ENCODE measurements around the gene PLEKHA1.

The PLEKHA1 gene

DNA sequence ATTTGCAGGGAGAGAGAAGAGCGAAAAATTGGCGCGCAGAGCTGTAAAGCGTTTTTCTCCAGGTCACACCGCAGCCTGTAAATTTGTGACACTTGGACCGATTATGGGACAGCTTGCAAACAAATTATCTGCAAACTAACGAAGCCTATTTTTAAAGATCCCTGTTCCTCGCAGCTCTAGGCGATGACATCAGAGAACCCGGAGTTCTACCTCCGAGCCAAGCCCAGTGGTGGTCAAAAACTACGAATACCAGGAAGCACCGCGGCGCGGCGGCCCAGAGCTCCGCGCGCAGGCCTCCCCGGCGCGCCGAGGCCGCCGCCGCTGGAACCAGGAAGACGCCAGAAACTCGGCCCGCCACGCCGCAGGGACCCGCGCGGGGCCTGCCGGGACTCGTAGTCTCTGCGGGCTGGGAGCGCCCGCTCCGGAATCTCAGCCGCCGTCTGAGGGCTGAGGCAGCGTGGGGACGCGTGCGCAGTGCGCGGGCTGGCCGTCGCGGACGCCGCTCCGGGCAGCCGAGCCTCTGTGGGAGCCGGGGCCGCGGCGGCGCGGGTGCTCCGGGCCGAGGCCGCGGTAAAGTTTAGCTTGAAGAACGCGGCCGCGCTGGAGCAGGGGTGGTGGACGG is at the start of gene PLEKHA1:
Gene PLEKHA1, plus strand, starts transcription at position 472 of the 622 bp plus-strand sequence. CDS start 18,493 bp downstream, outside the sequence.
- DNase-seq: peak; percentile 97

DNA sequence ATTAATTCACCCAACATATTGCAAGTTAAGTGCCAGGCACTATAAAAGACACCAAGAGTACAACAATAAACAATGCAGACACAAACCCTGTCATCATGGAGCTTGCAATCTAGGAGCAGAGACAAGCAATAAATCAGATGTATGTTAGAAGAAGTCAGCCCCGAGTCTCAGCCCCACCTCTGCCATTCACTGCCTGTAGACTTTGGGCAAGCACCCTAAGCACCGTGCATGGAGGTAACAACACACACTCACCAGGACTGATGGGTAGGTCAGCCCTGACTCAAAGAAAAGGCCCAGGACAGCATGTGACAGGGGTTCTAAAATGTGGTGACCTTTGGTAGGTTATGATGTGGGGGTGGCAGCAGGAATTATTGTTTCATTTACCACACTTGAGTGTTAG is 49.3 kb upstream of the PLEKHA1 start:
- DNase-seq: no peak

DNA sequence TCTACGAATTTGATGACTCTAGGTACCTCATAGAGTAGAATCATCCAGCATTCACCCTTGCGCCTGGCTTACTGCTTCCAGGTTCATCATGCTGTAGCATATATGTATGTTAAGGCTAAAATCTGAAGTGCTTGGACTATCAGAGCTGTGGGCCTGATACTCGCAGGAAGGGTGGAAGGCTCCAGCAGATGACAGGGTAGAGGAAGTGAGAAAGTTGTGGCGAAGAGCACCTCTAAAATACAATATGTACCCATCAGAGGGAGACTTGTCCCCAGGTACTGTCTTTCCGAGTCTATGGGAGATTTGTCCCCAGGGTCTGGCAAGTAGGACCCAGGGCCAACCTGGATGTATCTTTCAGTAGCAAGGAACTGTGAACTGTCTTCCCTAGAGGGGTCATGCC is 48.1 kb upstream of the PLEKHA1 start:
- DNase-seq: no peak

DNA sequence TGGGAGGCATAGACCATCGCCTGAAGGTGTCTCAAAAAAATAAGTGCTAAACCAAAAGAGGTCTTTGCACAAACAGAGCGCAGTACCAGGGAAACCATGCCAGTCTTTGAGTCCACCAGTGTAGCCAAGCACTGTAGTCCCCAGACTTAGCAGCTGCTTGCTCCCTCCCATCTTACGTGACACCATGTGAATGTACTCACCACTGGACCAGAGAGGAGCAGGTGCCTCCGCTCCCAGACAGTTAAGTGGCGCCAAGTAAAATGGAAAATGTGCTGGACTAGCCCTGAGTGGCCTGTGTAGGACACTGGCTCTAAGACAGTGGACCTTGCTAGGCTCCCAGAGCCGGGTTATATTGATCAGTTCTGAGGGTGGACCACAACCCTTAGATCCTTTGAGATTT is 47.7 kb upstream of the PLEKHA1 start:
- no peak for DNase-seq

DNA sequence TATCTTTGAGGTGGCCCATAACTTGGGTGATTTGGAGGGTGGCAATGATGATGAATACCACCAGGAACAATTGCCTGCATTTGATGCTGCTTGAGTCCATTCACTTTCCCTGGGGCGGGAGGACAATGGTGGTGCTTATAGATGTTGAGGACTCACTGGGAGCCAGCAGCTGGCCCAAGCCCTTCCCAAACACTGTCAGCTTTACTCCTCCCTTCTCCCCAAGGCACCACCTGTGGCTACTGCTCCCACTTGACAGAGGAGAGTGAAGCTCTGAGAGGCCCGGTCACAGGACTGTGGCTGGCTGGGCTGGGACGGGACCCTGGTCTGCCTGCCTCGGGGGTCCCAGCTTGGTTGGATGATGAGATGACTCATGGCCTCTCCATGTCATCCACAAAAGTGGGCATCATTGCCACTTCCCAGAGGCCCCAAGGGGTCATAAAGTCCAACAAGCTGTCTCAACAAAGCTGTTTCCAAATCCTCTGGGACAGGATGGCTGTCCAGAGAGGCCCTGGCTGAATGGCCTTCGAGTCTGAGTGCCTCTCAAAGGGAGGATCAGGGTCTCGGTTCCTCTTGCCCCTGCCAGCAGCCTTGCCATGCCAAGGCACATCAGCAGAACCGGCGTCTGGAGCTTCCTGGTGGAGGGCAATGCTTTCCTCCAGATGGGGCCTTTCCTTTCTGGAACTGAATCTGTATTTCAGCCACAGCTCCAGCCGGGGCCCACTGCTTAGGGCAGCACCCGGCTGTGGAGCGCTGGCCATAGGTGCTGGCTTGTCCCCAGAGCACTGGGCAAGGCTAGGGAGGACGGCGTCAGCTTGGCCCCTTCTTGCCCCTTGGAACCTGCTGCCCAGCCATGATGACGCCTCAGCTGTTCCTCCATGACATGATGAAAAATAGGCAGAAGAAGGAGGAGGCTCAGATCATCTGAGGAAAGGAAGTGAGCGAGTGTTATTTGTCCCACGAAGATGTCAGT is 47.0 kb upstream of the PLEKHA1 start:
- no peak for DNase-seq

DNA sequence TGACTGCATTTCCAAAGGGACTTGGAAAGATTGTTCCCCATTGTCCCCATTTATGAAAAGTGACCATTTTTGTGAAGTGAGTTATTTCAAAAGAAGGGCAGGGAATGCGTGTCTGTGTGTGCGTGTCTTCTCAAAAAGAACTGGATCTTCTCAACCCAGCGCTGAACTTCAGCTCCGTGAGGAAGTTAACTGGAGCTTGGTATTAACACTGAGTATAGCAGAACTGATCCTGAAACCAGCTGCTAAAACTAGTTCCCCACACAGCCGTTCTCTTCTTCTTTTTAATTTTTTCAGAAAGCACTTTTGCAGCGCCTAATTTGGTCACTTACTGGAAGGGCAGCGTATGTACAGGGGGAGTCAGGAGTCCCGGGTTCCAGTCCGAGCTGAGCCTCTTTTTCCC is 45.8 kb upstream of the PLEKHA1 start:
- DNase-seq: no peak

DNA sequence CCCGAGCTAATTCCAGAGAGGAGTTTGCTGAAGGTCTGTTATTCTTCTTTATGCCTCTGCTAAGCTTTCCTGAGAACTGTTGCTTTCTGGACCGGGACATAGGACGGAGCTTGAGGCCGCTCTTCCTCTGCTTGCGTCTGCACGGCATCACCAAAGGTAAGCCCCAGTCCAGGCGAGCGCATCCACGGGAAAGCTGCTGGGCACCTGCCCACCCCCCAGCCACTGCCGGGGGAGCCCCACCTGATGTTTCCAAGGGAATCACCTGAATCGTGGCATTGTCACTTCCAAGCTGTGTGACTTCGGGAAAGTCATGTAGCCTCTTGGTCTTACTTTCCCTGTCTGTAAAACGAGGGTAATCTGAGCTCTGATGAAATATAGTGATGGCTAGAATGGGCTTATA is 45.1 kb upstream of the PLEKHA1 start:
- no peak for DNase-seq

DNA sequence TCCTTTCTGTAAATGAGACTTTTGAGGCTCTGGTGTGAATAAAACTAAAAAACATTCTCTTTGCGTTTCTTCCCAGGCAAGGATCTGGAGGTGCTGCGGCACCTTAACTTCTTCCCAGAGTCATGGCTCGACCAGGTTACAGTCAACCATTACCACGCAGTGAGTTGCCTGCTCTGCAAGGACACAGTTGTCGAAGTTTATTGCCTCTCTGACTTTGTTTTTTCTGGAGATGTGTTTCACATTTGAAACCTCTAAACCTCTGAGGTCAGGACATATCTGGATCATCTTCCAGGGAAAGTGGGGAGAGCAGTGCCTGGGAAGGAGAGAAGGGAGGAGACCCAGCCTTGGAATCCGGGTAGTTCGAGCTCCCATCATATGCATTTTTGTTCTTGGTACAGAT is 43.4 kb upstream of the PLEKHA1 start:
- DNase-seq: no peak

DNA sequence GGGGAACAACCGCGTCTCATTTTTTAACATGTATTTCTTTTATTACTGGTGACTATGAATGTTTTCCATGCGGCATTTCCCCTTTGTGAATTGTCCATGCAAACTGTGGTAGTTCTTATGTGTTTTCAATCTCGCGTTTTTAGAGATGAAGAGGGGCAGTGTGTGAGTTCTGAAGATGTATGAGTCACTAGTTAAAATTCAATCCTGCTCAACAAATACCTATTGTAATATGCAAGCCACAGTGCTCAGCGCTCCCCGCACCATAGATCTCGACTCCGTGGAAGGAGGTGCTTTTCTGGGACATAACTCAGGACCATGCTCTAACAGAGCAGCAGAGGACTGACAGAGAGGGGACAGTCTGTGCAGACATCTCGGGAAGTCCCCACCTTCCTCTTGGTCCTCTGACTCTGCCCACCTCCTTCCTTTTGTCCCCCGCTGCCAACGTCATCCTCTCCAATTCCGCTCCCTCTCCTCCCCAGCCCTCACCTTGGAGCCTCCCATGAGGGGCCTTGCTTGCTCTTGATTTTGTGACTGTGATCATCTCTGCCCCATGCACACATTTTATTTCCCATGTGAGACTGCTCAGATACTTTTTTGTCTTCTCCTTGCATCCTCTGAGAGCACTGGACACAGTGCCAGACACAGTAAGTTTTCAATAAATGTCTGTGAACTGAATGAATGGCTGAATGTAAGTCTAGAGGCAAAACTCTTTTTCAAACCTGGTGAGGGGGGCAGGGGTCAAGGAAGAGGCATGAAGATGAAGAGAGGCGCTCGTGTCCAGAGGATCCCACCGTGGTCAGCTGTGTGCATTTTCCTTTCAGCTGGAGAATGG is 42.7 kb upstream of the PLEKHA1 start:
- DNase-seq: no peak

DNA sequence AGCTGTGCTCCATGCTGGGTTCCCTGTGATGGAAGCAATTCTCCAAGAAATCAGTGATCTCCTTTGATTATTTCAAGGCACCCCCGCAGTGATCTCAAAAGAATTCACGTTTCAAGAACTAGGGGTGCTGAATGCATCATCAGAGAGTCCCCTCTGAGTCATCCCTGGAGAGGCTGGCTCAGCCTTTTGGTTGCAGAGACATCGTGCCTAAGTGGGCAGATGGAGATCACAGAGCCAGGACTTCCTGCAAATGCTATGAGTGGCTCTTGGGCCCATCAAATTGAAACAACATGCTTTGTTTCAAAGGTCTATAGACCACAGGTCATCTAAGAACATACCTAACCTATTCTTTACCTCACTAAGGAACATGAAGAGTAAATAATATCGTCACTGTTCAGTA is 41.5 kb upstream of the PLEKHA1 start:
- DNase-seq: no peak

DNA sequence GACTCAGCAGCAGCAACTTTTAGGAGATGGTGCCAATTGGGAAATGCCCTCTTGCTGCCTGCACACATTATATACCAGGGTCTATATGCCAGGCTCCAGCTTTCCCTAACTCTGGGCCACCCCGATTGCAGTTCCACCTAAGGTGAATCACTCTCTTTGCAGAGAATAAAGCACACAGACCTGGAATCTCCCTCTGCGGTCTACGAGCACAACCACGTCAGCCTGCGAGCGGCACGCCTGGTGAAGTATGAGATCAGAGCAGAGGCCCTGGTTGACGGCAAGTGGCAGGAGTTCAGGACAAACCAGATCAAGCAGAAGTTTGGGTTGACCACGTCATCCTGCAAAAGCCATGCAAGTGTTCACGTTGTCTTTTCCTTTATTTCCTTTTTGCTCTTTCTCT is 38.2 kb upstream of the PLEKHA1 start:
- no peak for DNase-seq

DNA sequence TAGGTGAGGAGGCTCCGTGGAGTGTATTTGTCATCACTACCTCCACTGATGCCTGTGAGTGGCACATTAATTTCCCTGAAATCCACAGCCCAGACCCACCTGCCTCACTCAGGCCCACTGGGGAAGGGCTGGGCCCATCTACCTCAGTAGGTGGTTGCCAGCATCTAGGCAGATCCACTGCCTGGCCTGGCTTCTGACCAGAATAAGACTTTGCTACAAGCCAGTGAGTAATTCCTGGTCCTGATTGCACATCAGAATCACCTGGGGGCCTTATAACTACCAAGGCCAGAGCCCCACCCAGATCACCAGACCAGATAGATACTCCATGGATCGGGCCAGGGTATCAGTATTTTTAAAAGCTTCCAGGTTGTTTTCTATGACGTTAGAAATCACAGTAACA is 37.5 kb upstream of the PLEKHA1 start:
- no peak for DNase-seq

DNA sequence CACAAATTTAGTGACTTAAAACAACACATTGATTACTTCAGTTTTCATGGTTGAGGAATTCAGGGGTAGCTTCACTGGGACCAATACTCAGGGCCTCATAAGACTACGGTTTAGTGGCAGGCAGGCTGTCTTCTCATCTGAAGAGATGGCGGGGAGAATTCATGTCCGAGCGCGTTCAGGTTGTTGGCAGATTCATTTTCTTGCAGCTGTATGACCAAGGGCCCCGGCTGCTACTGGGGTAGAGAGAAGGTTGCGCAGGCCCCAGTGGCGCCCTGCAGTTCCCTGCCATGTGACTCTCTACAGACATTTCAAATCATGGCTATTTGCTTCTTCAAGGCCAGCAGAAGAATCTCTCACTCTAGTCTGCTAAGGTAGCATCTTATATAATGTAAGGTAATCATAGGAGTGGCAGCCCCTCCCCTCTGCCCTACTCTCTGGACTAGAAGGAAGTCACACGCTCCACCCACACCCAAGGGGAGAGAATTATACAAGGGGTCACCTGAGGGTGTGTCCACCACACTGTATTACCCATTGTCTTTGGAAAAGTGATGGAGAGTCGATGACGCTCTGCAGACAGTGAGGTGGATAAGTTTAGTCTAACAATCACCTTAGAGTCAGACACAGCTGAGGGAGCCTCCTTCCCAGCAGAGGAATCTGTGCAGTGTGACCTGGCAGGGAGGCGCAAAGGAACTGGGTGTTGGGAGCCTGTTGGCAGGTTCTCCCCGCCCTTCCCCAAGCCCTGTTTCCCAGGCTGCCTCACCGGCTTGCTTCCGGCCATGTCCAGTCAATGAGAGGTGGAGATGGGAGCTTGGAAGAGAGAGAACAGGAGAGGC is 35.7 kb upstream of the PLEKHA1 start:
- no peak for DNase-seq

DNA sequence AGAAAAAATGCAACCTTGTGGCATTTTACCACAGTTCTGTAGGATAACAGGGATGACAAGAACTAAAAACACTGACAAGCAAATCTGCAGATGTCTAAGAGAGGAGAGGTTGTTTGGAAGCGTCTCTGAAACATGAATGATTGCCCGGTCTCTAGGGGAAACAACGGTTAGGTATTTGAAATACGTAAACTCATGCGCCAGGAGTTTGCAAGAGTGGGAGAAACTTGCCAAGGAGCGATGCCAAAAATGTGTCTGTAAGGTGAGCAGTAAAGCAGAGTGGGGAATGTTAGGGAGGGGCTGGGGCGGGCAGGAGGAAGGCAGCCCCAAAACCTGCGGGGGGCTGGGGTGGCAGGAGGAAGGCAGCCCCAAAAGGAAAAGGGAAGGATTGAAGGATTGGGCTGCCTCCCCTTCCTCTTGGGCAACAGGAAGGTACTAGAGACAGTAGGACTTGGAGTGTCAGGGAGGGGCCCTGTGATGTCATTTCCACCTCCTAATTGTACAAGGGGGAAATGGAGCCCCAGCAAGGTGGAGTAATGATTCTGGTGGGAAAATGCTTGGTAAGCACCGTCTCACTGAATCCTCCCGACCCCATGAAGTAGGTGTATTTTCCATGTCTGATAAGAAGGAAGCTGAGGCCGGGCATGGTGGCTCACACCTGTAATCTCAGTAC is 33.2 kb upstream of the PLEKHA1 start:
- DNase-seq: no peak

DNA sequence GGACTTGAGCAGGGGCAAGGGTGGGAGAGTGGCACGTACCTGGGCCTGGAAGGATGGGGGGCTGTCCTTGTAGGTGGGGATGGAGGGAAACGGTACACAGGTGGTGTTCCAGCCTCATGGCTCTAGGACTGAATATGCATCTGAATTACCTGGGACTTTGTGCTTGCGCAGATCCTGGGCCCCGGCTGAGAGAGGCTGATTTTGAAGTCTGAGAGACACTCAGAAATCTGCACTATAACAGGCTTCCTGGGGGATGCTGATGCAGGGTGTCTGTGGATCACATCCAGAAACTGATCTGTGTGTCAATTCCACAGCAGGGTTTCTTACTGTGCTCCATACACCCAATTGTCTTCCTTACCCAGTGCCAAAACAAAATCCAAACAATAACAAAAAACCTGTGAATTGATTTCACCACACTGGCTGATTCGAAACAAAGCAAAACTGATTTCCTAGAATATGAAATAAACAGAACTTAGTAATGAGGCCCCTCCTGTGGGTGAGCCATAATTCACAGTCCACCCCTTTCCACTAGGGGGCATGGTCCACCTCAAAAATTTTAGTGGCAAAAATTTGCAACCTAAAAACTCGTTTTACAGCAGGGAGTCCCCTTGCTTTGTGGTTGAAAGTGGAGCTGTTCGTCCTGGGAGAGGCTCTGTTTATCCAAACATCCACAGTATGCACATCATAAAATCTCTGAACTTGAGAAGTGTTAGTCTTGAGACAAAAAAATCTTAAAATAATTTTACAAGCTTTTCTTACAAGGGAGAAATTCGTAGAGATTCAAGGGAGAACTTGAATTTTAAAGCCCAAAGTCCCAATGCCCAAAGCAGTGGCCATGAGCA is 32.0 kb upstream of the PLEKHA1 start:
- DNase-seq: peak; percentile 81

DNA sequence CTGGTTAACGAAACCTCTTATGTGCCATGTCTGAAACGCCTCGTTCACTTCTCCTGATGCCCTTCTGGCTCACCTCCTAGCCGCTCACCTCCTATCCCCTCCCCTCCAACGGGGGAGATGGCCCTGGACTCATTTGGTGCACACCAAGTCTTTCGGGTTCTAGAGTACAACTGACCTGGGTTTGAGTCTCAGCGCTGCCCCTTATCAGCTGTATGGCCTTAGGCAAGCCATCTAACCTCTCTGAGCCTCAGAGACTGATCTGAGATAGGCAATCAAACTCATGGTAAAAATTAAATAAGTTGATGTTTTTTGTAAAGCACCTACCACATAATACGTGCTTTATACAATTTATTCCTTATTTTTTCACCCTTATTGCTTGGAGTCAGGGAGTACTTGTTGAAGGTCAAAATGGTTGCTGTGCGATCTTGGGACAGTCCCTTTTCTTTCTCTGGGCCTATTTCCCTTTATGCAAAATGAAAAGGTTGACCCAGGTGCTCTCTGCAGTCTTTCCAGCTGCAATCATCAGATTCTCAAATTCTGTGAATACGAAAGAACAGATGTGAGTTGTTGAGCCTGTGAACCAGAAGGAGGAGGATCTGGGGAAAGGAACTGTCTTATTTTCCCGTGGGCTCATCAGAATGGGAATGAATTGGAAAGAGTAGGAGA is 31.2 kb upstream of the PLEKHA1 start:
- DNase-seq: no peak

DNA sequence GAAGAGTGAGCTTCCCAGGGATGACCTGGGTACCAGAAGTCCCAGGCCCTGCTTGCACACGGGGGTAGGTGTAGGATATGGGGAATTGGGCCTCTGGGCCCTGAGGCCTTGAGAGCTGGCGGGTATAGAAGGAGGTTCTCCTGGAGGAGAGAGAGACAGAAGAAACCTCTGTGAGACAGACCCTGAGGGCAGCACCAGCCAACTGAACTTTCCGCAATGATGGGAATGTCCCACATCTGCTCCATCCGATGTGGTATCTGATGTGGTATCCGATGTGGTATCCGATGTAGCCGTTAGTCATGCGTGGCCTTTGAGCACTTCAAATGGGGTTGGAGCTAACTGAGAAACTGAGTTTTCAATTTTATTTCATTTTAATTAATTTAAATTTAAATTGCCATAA is 30.6 kb upstream of the PLEKHA1 start:
- DNase-seq: no peak

DNA sequence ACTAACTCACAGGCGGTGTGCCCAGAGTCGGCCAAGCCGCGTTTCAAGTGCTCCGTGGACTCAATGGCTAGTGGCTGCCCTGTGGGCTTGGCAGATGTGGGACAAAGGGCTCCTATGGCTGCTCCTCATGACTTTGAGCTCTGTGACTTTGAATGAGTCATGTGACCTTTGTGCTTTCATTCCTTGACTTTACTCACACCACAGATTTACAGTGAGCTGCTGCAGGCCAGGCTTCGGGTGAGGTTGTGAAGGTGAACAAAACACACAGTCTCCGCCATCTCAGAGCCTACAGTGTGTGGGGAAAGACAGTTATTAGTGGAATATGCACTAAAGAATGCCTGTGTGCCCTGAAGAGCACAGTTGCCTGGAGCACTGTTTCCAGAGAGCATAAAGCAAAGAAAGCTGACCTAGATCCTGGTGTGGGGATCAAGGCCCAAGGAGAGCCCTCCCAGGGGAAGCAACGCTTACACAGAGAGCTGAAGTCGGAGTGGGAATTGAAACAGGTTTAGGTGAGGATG is 29.7 kb upstream of the PLEKHA1 start:
- DNase-seq: no peak

DNA sequence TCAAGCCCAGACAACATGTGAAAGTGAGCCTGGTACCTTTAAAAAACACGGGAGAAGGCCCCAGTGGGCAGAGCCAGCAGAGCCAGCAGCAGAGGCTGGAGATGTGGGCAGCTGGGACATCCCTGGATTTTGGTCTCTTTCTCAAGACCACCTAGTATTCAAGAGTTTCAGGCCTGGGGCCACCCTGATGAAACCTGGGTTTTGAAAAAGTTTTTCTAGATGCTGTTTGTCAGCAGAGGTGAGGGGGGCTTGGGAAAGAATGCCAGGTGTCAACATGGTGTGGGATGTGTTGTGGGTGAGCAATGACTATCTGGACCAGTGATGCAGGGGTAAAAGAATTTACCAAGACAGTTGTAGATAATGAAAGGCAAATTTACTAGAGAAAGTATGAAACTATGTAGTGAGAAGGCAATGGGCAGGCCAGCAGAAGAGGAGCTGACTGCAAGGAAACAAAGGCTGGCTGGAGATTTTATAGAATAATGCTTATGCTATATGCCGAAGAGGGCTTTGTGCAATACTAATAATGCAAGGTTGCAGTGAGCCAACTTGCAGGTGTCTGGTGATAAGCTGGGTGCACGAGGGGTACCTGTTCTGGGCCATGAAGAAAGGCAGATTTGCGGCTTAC is 28.1 kb upstream of the PLEKHA1 start:
- DNase-seq: no peak

Measured in eye (tissue), 1 donor.